Measurements from ENCODE around the gene FCRL1.

FCRL1 gene

DNA sequence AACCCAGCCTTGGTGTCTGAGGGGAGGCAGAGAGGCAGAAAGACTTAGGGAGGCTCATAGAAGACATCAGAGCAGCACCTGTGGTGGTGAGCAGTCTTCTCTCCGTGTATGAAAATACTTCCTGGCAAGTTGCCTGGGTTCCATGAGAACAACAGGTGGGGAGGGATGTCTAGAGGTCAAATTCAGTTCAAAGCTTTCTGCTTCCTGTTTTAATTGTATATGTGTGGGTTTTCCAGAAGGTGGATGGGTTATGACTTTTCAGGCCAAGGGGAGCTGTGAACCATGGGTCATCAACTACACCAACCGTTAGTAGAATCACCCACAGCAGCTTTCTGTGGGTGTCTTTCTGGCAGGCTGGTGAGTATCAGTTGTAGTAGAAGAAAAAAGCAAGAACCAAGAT lies 38.9 kb downstream of the FCRL1 start (continued):
- no peak for TF ChIP-seq ZFP30 (CRISPR knock-in tag; IDR thresholded peaks at IDR 0.05)
- TF ChIP-seq ZNF70 (CRISPR knock-in tag; IDR thresholded peaks at IDR 0.05) = no peak
- TF ChIP-seq, protein P1, sequence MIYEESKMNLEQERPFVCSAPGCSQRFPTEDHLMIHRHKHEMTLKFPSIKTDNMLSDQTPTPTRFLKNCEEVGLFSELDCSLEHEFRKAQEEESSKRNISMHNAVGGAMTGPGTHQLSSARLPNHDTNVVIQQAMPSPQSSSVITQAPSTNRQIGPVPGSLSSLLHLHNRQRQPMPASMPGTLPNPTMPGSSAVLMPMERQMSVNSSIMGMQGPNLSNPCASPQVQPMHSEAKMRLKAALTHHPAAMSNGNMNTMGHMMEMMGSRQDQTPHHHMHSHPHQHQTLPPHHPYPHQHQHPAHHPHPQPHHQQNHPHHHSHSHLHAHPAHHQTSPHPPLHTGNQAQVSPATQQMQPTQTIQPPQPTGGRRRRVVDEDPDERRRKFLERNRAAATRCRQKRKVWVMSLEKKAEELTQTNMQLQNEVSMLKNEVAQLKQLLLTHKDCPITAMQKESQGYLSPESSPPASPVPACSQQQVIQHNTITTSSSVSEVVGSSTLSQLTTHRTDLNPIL (CRISPR knock-in tag; IDR thresholded peaks at IDR 0.05; ENCODE audit: low read depth) = no peak

DNA sequence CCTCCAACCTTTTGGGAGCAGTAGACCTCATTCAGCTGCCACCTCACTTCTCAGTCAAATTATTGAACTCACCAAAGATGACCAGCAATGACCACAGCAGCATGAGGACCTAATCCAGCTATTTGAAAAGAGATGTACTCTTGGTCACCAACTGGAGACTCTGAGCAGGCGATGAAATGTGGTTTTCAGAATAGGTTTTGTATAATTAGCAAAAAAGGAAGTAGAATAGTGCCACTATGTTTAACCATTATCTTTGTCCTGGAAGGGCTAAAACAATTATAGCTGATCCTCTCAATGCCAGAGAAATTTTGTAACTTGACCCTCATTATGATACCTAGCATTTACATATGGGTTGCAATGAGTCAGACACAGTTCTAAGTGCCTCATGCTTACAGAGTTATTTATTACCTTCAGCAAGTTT lies 42.9 kb downstream of the FCRL1 start, which contains the start of gene FCRL2:
Gene FCRL2, minus strand, starts transcription at position 162 of the 421 bp plus-strand sequence. Its CDS starts 59 bp downstream, at position 103.
- ATAC-seq = no peak
- TF ChIP-seq ZNF565 (CRISPR knock-in tag; conservative IDR thresholded peaks at IDR 0.05; ENCODE audit: low read depth) = no peak
- TF ChIP-seq ESRRG (CRISPR knock-in tag; IDR thresholded peaks at IDR 0.05) = no peak
- TF ChIP-seq ZNF8 (CRISPR knock-in tag; IDR thresholded peaks at IDR 0.05) = no peak
- TF ChIP-seq ISL1 (CRISPR knock-in tag; IDR thresholded peaks at IDR 0.05) = no peak
- no peak for TF ChIP-seq ZFP3 (CRISPR knock-in tag; IDR thresholded peaks at IDR 0.05)
- no peak for TF ChIP-seq SNAI2 (CRISPR knock-in tag; IDR thresholded peaks at IDR 0.05)
- no peak for TF ChIP-seq ARNTL (CRISPR knock-in tag; IDR thresholded peaks at IDR 0.05; ENCODE audit: borderline replicate concordance, low read depth)
- TF ChIP-seq, protein P2, sequence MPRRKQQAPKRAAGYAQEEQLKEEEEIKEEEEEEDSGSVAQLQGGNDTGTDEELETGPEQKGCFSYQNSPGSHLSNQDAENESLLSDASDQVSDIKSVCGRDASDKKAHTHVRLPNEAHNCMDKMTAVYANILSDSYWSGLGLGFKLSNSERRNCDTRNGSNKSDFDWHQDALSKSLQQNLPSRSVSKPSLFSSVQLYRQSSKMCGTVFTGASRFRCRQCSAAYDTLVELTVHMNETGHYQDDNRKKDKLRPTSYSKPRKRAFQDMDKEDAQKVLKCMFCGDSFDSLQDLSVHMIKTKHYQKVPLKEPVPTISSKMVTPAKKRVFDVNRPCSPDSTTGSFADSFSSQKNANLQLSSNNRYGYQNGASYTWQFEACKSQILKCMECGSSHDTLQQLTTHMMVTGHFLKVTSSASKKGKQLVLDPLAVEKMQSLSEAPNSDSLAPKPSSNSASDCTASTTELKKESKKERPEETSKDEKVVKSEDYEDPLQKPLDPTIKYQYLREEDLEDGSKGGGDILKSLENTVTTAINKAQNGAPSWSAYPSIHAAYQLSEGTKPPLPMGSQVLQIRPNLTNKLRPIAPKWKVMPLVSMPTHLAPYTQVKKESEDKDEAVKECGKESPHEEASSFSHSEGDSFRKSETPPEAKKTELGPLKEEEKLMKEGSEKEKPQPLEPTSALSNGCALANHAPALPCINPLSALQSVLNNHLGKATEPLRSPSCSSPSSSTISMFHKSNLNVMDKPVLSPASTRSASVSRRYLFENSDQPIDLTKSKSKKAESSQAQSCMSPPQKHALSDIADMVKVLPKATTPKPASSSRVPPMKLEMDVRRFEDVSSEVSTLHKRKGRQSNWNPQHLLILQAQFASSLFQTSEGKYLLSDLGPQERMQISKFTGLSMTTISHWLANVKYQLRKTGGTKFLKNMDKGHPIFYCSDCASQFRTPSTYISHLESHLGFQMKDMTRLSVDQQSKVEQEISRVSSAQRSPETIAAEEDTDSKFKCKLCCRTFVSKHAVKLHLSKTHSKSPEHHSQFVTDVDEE (CRISPR knock-in tag; IDR thresholded peaks at IDR 0.05) = no peak
- no peak for TF ChIP-seq TOX (CRISPR knock-in tag; IDR thresholded peaks at IDR 0.05; ENCODE audit: borderline replicate concordance)
- TF ChIP-seq, protein P1 (CRISPR knock-in tag; IDR thresholded peaks at IDR 0.05; ENCODE audit: low read depth) = no peak
- TF ChIP-seq ZFP30 (CRISPR knock-in tag; IDR thresholded peaks at IDR 0.05) = no peak
- TF ChIP-seq OSR1 (CRISPR knock-in tag; IDR thresholded peaks at IDR 0.05) = no peak
- TF ChIP-seq GLIS3 (CRISPR knock-in tag; IDR thresholded peaks at IDR 0.05) = no peak
- TF ChIP-seq RARB (CRISPR knock-in tag; IDR thresholded peaks at IDR 0.05) = no peak
- TF ChIP-seq, protein P3, sequence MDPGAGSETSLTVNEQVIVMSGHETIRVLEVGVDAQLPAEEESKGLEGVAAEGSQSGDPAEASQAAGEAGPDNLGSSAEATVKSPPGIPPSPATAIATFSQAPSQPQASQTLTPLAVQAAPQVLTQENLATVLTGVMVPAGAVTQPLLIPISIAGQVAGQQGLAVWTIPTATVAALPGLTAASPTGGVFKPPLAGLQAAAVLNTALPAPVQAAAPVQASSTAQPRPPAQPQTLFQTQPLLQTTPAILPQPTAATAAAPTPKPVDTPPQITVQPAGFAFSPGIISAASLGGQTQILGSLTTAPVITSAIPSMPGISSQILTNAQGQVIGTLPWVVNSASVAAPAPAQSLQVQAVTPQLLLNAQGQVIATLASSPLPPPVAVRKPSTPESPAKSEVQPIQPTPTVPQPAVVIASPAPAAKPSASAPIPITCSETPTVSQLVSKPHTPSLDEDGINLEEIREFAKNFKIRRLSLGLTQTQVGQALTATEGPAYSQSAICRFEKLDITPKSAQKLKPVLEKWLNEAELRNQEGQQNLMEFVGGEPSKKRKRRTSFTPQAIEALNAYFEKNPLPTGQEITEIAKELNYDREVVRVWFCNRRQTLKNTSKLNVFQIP (CRISPR knock-in tag; IDR thresholded peaks at IDR 0.05; ENCODE audit: borderline replicate concordance, low read depth) = no peak
- no peak for TF ChIP-seq ZNF70 (CRISPR knock-in tag; IDR thresholded peaks at IDR 0.05)

DNA sequence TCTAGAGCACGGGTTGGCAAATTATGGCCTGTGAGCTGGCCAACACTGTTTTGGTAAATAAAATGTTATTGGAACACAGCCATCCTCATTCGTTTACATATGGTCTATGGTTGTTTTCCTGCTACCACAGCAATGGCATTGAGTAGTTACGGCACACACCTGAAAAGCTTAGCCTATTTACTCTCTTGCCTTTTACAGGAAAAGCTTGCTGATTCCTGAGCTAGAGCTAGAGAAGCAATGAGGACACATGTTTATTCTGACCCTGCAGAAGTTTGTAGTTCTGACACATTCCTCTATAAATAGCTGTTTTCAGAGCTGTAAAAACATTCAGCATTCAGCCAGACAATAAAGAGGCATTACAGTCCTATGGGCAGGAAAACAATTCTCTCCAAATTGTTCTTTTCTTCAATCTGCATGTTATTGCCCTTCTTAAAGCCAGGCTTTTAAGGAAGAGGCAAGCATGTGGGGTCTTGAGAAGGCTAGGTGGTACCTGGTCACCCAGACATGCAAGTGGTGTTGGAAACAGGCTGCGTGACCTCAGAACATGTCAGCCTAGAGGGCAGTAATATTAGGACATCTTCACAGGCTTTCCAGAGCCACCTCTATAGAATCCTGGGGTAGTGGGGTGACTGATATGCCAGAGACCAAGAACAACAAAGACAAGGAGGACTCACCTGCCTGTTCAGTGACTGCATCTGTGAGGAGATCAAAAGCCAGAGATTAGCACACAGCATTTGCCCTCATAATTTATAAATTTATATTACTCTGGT lies 44.6 kb downstream of the FCRL1 start:
- no peak for TF ChIP-seq TCF4 (CRISPR knock-in tag; IDR thresholded peaks at IDR 0.05; ENCODE audit: borderline replicate concordance)
- no peak for TF ChIP-seq GLIS3 (CRISPR knock-in tag; IDR thresholded peaks at IDR 0.05)
- no peak for TF ChIP-seq ZFP3 (CRISPR knock-in tag; IDR thresholded peaks at IDR 0.05)
- no peak for ATAC-seq

DNA sequence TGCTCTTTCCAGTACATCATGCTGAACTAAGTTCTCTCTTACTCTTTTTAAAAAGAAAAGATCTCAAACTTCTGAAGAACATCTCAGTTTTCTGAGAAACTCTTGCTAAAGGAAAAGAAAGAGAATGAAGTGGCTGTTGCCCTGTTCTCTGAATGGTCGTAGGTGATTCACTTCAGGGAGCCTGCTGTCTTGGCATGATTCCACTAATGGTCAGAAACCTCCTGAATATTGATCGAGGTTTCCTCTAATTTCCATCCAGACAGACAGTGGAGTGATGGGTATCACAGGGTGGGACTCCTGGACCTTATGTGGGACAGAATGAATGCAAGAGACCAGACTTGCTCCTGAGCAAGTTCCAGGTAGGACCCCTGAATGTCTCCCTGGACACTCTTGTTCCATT lies 45.5 kb downstream of the FCRL1 start:
- no peak for ATAC-seq
- TF ChIP-seq ZNF565 (CRISPR knock-in tag; conservative IDR thresholded peaks at IDR 0.05; ENCODE audit: low read depth) (no peak), ZNF70 (CRISPR knock-in tag; IDR thresholded peaks at IDR 0.05) (no peak), BACH2 (CRISPR knock-in tag; IDR thresholded peaks at IDR 0.05; ENCODE audit: borderline replicate concordance) (no peak), RARB (CRISPR knock-in tag; IDR thresholded peaks at IDR 0.05) (no peak), TOX (CRISPR knock-in tag; IDR thresholded peaks at IDR 0.05; ENCODE audit: borderline replicate concordance) (no peak), PPARA (CRISPR knock-in tag; IDR thresholded peaks at IDR 0.05; ENCODE audit: borderline replicate concordance) (no peak), TCF4 (CRISPR knock-in tag; IDR thresholded peaks at IDR 0.05; ENCODE audit: borderline replicate concordance) (no peak), ESRRG (CRISPR knock-in tag; IDR thresholded peaks at IDR 0.05) (no peak), ZC3H10 (CRISPR knock-in tag; IDR thresholded peaks at IDR 0.05) (no peak), OSR1 (CRISPR knock-in tag; IDR thresholded peaks at IDR 0.05) (no peak)
- TF ChIP-seq, protein P4, sequence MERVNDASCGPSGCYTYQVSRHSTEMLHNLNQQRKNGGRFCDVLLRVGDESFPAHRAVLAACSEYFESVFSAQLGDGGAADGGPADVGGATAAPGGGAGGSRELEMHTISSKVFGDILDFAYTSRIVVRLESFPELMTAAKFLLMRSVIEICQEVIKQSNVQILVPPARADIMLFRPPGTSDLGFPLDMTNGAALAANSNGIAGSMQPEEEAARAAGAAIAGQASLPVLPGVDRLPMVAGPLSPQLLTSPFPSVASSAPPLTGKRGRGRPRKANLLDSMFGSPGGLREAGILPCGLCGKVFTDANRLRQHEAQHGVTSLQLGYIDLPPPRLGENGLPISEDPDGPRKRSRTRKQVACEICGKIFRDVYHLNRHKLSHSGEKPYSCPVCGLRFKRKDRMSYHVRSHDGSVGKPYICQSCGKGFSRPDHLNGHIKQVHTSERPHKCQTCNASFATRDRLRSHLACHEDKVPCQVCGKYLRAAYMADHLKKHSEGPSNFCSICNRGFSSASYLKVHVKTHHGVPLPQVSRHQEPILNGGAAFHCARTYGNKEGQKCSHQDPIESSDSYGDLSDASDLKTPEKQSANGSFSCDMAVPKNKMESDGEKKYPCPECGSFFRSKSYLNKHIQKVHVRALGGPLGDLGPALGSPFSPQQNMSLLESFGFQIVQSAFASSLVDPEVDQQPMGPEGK (CRISPR knock-in tag; IDR thresholded peaks at IDR 0.05; ENCODE audit: borderline replicate concordance) = no peak
- TF ChIP-seq, protein P3 (CRISPR knock-in tag; IDR thresholded peaks at IDR 0.05; ENCODE audit: borderline replicate concordance, low read depth) = no peak
- TF ChIP-seq, protein P5, sequence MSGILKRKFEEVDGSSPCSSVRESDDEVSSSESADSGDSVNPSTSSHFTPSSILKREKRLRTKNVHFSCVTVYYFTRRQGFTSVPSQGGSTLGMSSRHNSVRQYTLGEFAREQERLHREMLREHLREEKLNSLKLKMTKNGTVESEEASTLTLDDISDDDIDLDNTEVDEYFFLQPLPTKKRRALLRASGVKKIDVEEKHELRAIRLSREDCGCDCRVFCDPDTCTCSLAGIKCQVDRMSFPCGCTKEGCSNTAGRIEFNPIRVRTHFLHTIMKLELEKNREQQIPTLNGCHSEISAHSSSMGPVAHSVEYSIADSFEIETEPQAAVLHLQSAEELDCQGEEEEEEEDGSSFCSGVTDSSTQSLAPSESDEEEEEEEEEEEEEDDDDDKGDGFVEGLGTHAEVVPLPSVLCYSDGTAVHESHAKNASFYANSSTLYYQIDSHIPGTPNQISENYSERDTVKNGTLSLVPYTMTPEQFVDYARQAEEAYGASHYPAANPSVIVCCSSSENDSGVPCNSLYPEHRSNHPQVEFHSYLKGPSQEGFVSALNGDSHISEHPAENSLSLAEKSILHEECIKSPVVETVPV (CRISPR knock-in tag; IDR thresholded peaks at IDR 0.05) = no peak

Measured in SK-N-SH treated with all-trans-retinoic acid at 6 μM for 48 hours (cell line).